ENCODE measurements around the gene NUPR1.
"Not testable (repeated sequence)": the region's sequence is repeated elsewhere in the genome, so short reads cannot be mapped to it uniquely, and the experiment has no call there.

Gene NUPR1

GRCh38 chr16:28554634-28555423 is 16.1 kb upstream of the NUPR1 start:
- no peak for DNase-seq

- DNase-seq = peak; percentile 91
These were observed 15.2 kb upstream of the NUPR1 start, which contains the start of gene SGF29 for GRCh38 chr16:28553776-28554633. SGF29 (plus strand) TSS chr16:28553920; CDS start chr16:28581070, 27,150 bp downstream.

GRCh38 chr16:28549301-28549899 is 10.6 kb upstream of the NUPR1 start:
- DNase-seq = peak; percentile 2

- no peak for DNase-seq
These were observed 9.6 kb upstream of the NUPR1 start for GRCh38 chr16:28548306-28548802.

- no peak for DNase-seq
These were observed 7.9 kb upstream of the NUPR1 start for GRCh38 chr16:28546626-28547025.

- DNase-seq = not testable (repeated sequence)
These were observed 7.2 kb upstream of the NUPR1 start for GRCh38 chr16:28545964-28546363.

- no peak for DNase-seq
These were observed 6.2 kb upstream of the NUPR1 start for GRCh38 chr16:28544998-28545397.

GRCh38 chr16:28543072-28543471 is 4.3 kb upstream of the NUPR1 start:
- DNase-seq = no peak

GRCh38 chr16:28542646-28543045 is 3.9 kb upstream of the NUPR1 start:
- no peak for DNase-seq

- DNase-seq = no peak
These were observed 1.6 kb upstream of the NUPR1 start for GRCh38 chr16:28540346-28540745.

- DNase-seq = no peak
These were observed 626 bp downstream of the NUPR1 start for GRCh38 chr16:28537964-28538732.

- DNase-seq = peak; percentile 13
These were observed 1.7 kb downstream of the NUPR1 start for GRCh38 chr16:28537076-28537475.

- no peak for DNase-seq
These were observed 4.0 kb downstream of the NUPR1 start for GRCh38 chr16:28534542-28535373.

- no peak for DNase-seq
These were observed 5.7 kb downstream of the NUPR1 start for GRCh38 chr16:28532940-28533647.

GRCh38 chr16:28531777-28532744 is 6.7 kb downstream of the NUPR1 start:
- no peak for DNase-seq

- no peak for DNase-seq
These were observed 9.7 kb downstream of the NUPR1 start for GRCh38 chr16:28529124-28529523.

- no peak for DNase-seq
These were observed 10.3 kb downstream of the NUPR1 start for GRCh38 chr16:28528463-28528867.

- DNase-seq = no peak
These were observed 10.8 kb downstream of the NUPR1 start for GRCh38 chr16:28527985-28528384.

- DNase-seq = not testable (repeated sequence)
These were observed 11.5 kb downstream of the NUPR1 start for GRCh38 chr16:28527100-28527785.

Measured in NCI-H345 (cell line).